OCI-LY3 (cell line): ENCODE results near the gene SCNN1A.
A peak's percentile ranks its signal among the peaks of the same experiment; 100 is the strongest.

Experiments
- H2AFZ ChIP-seq: fragments of 200-600, 300-600 bp; shearing (Covaris generic); 2 replicates; pipeline ENCODE4 v1.6.0; 2014; ENCODE audit warnings: antibody characterized with exemption, low read depth, low read length
- H3K27ac ChIP-seq: fragments of 200-600, 300-600 bp; sonication (generic); 2 replicates; pipeline ENCODE4 v1.5.1; 2014; ENCODE audit warnings: mild to moderate bottlenecking, low read length, moderate library complexity, mixed read lengths
- H3K27me3 ChIP-seq: fragments of 200-600, 300-600 bp; sonication (generic); 2 replicates; pipeline ENCODE4 v1.6.1; 2014; ENCODE audit warnings: low read depth, low read length, mixed read lengths
- H3K36me3 ChIP-seq: fragments of 200-600, 300-600 bp; sonication (generic); replicated peaks from 2 replicates; pipeline ENCODE3; 2014; ENCODE audit warnings: low read depth, low read length, mixed read lengths
- H3K4me1 ChIP-seq: fragments of 300-600, 200-600 bp; sonication (generic); 2 replicates; pipeline ENCODE4 v1.6.1; 2014; ENCODE audit warnings: low read length, mixed read lengths
- H3K4me2 ChIP-seq: fragments of 200-600, 300-600 bp; sonication (generic); 2 replicates; pipeline ENCODE4 v1.6.1; 2014; ENCODE audit warnings: low read length, mixed read lengths
- H3K4me3 ChIP-seq: fragments of 300-600, 200-600 bp; sonication (generic); 2 replicates; pipeline ENCODE4 v1.5.1; 2014; ENCODE audit warnings: antibody characterized with exemption, mild to moderate bottlenecking, low read length, moderate library complexity
- H3K79me2 ChIP-seq: fragments of 300-600, 200-600 bp; shearing (Covaris generic); 2 replicates; pipeline ENCODE4 v1.6.1; 2014; ENCODE audit warnings: mild to moderate bottlenecking, low read length, mixed read lengths
- H3K9ac ChIP-seq: fragments of 300-600, 200-600 bp; shearing (Covaris generic); 2 replicates; pipeline ENCODE4 v1.6.0; 2014; ENCODE audit warnings: mild to moderate bottlenecking, low read length, moderate library complexity
- H3K9me3 ChIP-seq: fragments of 200-600, 300-600 bp; shearing (Covaris generic); 2 replicates; pipeline ENCODE4 v1.6.1; 2014; ENCODE audit warnings: low read length, mixed read lengths; ENCODE audit not compliant: insufficient read depth
- H4K20me1 ChIP-seq: fragments of 200-600, 300-600 bp; sonication (generic); 2 replicates; pipeline ENCODE4 v1.6.1; 2016; ENCODE audit warnings: low read length, mixed read lengths; ENCODE audit not compliant: insufficient read depth
- CTCF ChIP-seq: fragments of 200-600, 300-600 bp; sonication (generic); IDR thresholded peaks from 2 replicates; pipeline ENCODE4 v1.5.1; 2014; ENCODE audit warnings: antibody characterized with exemption, low read length, low read depth
- EZH2phosphoT487 ChIP-seq: fragments of 200-600 bp; shearing (Covaris generic); IDR thresholded peaks from 2 replicates; pipeline ENCODE4 v1.6.1; 2018; ENCODE audit warnings: antibody characterized with exemption, mixed run types, low read depth

The SCNN1A gene

DNA sequence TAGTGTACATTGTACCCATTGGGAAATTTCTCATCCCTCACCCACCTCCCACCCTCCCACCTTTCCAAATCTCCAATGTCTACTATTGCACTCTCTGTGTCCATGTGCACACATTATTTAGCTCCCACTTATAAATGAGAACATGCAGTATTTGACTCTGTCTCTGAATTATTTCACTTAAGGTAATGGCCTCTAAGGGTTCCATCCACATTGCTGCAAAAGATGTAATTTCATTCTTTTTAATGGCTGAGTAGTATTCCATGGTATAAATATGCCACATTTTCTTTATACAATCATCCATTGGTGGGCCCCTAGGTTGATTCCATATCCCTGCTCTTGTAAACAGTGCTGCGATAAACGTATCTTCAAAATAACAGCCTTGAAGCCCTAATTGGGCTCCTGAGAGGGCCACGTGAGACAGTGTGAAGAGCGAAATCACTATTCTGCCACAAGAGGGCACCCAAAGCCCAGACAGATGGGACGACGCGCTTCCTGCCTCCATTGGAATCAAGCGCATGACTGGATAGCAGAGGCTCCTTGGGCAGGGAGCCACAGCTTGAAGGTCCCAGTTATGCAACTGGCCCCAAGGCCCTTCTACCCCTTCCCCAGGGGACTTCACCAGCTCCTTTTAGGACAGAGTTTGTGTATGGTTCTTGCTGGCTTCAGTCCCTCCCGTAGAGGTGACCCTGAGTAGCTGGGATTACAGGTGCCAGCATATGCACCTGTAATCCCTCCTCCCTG lies 48.1 kb upstream of the SCNN1A start:
- Histone ChIP-seq H3K79me2 (no peaks in the 10 kb centered on the region), H3K4me1 (peaks cover 20% of the 10 kb centered on the region), H4K20me1 (no peaks in the 10 kb centered on the region), H3K4me2 (peak overlapping the region; percentile 53), H3K9ac (0 out of 2 replicates have a peak overlapping the region, but pooled peaks have one; percentile 3), H3K36me3 (no peaks in the 10 kb centered on the region), H3K27ac (no peak overlapping the region), H3K9me3 (no peaks in the 10 kb centered on the region), H2AFZ (peak overlapping the region; percentile 77), H3K4me3 (peak overlapping the region; percentile 52), H3K27me3 (no peaks in the 10 kb centered on the region; the same call in 1 of the 2 replicates)
- TF ChIP-seq EZH2phosphoT487 (no peak), CTCF (peak; percentile 87)

DNA sequence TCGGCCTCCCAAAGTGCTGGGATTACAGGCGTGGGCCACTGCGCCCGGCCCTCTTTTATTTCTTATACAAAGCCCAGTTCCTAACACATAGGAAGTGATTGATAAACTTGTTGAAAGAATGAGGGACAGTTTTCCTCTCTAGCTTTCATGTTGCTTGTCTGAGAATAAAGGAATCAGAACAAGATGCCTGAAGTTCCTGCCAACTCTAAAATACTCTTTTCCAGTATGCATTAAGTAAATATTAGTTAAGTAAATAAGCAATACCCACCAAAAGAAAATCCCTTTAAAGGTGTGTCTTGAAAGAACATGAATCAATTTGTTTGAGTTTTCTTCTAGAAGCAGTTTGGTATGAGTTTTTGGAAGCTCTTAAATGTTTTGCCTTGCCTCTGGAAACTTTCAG lies 45.0 kb upstream of the SCNN1A start:
- no peak for TF ChIP-seq EZH2phosphoT487
- no peak for TF ChIP-seq CTCF
- H3K4me3 ChIP-seq: no peak overlapping the region
- H3K9ac ChIP-seq: no peak overlapping the region

DNA sequence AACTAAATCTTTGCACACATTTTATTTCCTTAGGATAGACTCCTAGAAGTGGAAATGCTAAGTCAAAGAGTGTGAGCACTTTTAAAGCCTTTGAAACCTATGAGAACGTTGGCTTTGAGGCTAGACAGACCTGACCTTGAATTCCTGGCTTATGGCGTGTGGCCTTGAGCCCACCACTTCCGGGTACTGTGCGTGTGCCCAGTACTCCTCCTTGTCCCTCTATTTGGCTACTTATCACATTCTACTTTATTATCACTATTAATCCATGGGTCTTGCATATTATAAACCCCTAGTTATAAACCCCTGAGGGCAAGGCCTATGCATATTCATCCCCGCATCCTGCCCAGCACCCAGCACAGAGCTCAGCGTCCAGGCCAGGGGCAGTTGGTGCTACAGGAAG lies 43.4 kb upstream of the SCNN1A start:
- no peaks in the 10 kb centered on the region for H3K36me3 ChIP-seq
- H3K4me1 ChIP-seq: peaks cover 10% of the 10 kb centered on the region; the same call in 1 of the 2 replicates
- no peak overlapping the region for H2AFZ ChIP-seq
- no peak overlapping the region for H3K9ac ChIP-seq
- peaks cover 13% of the 10 kb centered on the region for H3K27me3 ChIP-seq
- H3K4me2 ChIP-seq: no peak overlapping the region
- H4K20me1 ChIP-seq: no peaks in the 10 kb centered on the region
- H3K9me3 ChIP-seq: no peaks in the 10 kb centered on the region
- no peaks in the 10 kb centered on the region for H3K79me2 ChIP-seq
- H3K4me3 ChIP-seq: no peak overlapping the region
- H3K27ac ChIP-seq: no peak overlapping the region
- TF ChIP-seq EZH2phosphoT487: no peak
- TF ChIP-seq CTCF: no peak

More for the DNA sequence above, 45.0 kb upstream of the SCNN1A start:
- Histone ChIP-seq H3K9me3 (no peaks in the 10 kb centered on the region), H4K20me1 (no peaks in the 10 kb centered on the region), H3K4me2 (no peak overlapping the region), H3K36me3 (no peaks in the 10 kb centered on the region), H3K4me1 (peaks cover 11% of the 10 kb centered on the region; the same call in 1 of the 2 replicates), H3K27me3 (peaks cover 8% of the 10 kb centered on the region), H3K79me2 (no peaks in the 10 kb centered on the region), H2AFZ (no peak overlapping the region), H3K27ac (no peak overlapping the region)

DNA sequence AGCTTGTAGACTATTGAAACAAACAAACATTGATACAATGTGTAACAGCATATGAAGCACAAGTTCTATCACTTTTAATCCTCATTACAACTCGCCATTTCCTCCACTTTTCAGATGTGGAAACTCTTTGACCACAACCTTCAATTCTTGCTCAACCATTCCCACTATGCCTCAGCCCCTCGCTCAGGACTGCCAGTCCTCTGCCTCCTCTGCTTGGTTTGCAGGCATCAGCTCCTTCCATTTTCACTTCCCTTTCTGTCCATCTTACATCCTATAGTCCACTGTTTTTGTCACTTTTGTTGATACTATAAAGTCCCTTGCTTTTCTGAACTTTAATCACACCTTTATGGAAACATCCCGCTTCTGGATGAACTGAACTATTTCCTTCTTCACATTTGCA lies 41.2 kb upstream of the SCNN1A start:
- TF ChIP-seq CTCF: no peak
- TF ChIP-seq EZH2phosphoT487: no peak
- Histone ChIP-seq H3K4me1 (0 out of 2 replicates have a peak, but pooled peaks cover 5% of the 10 kb centered on the region), H2AFZ (no peak overlapping the region), H3K9ac (no peak overlapping the region), H3K27ac (no peak overlapping the region), H3K36me3 (no peaks in the 10 kb centered on the region), H3K27me3 (peaks cover 13% of the 10 kb centered on the region), H3K79me2 (no peaks in the 10 kb centered on the region), H3K4me2 (no peak overlapping the region), H3K9me3 (no peaks in the 10 kb centered on the region), H4K20me1 (no peaks in the 10 kb centered on the region), H3K4me3 (no peak overlapping the region)
